H1 (cell line): ENCODE data around the gene MGLL. TPM values are rescaled to one million over a fixed set of nuclear protein-coding genes. Genes with fewer than 3 reads are reported as not detected.

Source experiments
- POLR2AphosphoS5 ChIP-seq: IDR thresholded peaks from 2 replicates; pipeline ENCODE4 v1.6.1; 2011; ENCODE audit warnings: low read depth, low read length
- polyA plus RNA-seq, 7 experiments: library from polyadenylated mRNA; depleted of rRNA in 3 of 7; stranded (reverse) in 5 of 7; unstranded in 2 of 7; fragments of >200 nt in 5 of 7; fragments of 200-250 nt in 2 of 7; gene quantifications; 1 replicate in 5 of 7; 2 replicates in 1 of 7; 4 replicates in 1 of 7; pipeline versions ENCODE4 v1.2.1 to v1.2.3, GENCODE V29; 2011 to 2013; ENCODE audit warnings: missing spikeins in 2 of 7, mixed read lengths in 2 of 7
- total RNA-seq: library from RNA; stranded (reverse); fragmentation: NEBNext Ultra II Directional; extraction: Animal tissue kit (Norgen Biotek cat#: 25700); gene quantifications from 2 replicates; pipeline ENCODE4 v1.2.1, GENCODE V29; 2021

The MGLL gene
- total and polyA plus RNA-seq, 2 of the 8 experiments (the other 6 are each of a cell fraction or from before 2014, with no cell fraction given): 0.05 to 0.34 TPM

GRCh38 chr3:127790882-127791183, 31.5 kb downstream of the MGLL start (continued):
- TF ChIP-seq POLR2AphosphoS5: no peak
